Fibroblast of the aortic adventitia (primary cell): ENCODE results near the gene ARL5A. TPM values are rescaled to one million over a fixed set of nuclear protein-coding genes. Genes with fewer than 3 reads are reported as not detected.

Source experiments
- DNase-seq: peaks from one replicate; pipeline ENCODE4 v3.0.0-alpha.2; 2010; ENCODE audit warnings: low read depth
- H3K4me3 ChIP-seq: 2 replicates; pipeline ENCODE4 v1.5.1; 2011; ENCODE audit warnings: low read depth, mild to moderate bottlenecking, control low read depth, low read length, moderate library complexity
- CTCF ChIP-seq: IDR thresholded peaks from 2 replicates; pipeline ENCODE4 v1.5.1; 2011; ENCODE audit warnings: mild to moderate bottlenecking, low read length, control low read depth, inconsistent platforms; ENCODE audit not compliant: insufficient read depth
- total RNA-seq: library from RNA; depleted of rRNA; stranded (reverse); fragments of >200 nt; gene quantifications from 2 replicates; pipeline ENCODE4 v1.2.3, GENCODE V29; 2012; ENCODE audit warnings: low replicate concordance

Gene ARL5A
- total RNA-seq, 1 donor, result 45.6 TPM

GRCh38 chr2:151766437-151767153 is 61.6 kb downstream of the ARL5A start:
- TF ChIP-seq CTCF, result no peak
- no peak for DNase-seq
- no peak overlapping the region for H3K4me3 ChIP-seq

GRCh38 chr2:151765760-151766410 is 62.3 kb downstream of the ARL5A start:
- TF ChIP-seq CTCF, result no peak
- no peak for DNase-seq
- no peak overlapping the region for H3K4me3 ChIP-seq

- peak; percentile 32 for DNase-seq
- TF ChIP-seq CTCF, result no peak
- H3K4me3 ChIP-seq, result no peak overlapping the region
These were observed 65.5 kb downstream of the ARL5A start for GRCh38 chr2:151762694-151763093.

GRCh38 chr2:151761687-151762086 is 66.5 kb downstream of the ARL5A start:
- no peak overlapping the region for H3K4me3 ChIP-seq
- no peak for TF ChIP-seq CTCF
- no peak for DNase-seq

GRCh38 chr2:151761193-151761592 is 67.0 kb downstream of the ARL5A start:
- no peak overlapping the region for H3K4me3 ChIP-seq
- no peak for DNase-seq
- no peak for TF ChIP-seq CTCF

GRCh38 chr2:151760139-151760650 is 68.0 kb downstream of the ARL5A start:
- TF ChIP-seq CTCF, result no peak
- no peak for DNase-seq
- H3K4me3 ChIP-seq, result no peak overlapping the region
